Measurements from ENCODE around the gene GP9.

DNA sequence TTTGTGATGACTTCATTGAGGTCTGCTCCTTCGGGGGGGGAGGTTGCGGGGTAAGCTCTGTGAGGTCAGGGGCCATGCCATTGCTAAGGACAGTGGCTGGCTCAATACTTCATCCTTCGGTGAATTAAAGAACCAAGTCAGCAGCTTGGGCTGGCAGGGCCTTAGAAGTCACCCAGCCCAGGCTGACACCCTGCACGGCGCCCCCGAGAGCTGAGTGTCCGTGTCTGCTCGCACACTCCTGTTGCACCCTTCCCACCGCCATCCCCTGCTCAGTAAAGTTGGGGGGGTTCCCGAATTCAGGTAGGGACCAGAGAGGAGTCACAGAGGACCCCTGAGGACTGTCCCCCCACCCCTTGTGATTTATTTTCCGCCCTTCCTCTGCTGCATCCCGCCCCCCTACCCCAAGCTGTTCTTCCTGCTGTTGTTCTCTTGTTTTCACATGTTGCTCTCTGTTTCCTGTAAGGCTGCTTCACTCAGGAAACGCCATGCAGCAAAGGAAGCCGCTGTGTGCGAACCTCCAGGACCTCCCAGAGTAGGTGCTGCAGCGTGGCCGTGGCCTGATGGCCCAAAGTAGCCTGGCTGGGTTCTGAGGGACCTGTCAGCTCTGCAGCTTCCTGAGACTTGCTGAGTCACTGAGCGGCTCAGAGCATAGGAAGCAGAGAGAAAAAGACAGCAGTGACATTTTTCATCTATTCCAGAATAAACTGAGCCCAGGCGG lies 45.0 kb upstream of the GP9 start:
- TF ChIP-seq, protein P1, sequence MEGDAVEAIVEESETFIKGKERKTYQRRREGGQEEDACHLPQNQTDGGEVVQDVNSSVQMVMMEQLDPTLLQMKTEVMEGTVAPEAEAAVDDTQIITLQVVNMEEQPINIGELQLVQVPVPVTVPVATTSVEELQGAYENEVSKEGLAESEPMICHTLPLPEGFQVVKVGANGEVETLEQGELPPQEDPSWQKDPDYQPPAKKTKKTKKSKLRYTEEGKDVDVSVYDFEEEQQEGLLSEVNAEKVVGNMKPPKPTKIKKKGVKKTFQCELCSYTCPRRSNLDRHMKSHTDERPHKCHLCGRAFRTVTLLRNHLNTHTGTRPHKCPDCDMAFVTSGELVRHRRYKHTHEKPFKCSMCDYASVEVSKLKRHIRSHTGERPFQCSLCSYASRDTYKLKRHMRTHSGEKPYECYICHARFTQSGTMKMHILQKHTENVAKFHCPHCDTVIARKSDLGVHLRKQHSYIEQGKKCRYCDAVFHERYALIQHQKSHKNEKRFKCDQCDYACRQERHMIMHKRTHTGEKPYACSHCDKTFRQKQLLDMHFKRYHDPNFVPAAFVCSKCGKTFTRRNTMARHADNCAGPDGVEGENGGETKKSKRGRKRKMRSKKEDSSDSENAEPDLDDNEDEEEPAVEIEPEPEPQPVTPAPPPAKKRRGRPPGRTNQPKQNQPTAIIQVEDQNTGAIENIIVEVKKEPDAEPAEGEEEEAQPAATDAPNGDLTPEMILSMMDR (conservative IDR thresholded peaks at IDR 0.05; ENCODE audit: low read length), result no peak
- no peak for TF ChIP-seq EZH2phosphoT487 (IDR thresholded peaks at IDR 0.05; ENCODE audit: borderline replicate concordance, low read depth, low read length)
